Chondrocyte (in vitro differentiated cells): ENCODE measurements around the gene KRT85. TPM values are rescaled to one million over a fixed set of nuclear protein-coding genes. Genes with fewer than 3 reads are reported as not detected.

ENCODE experiments used
- DNase-seq: peaks from one replicate; pipeline ENCODE4 v3.0.0; 2021; ENCODE audit warnings: mixed read lengths, low spot score
- H3K27ac Mint-ChIP-seq: one replicate; pipeline ENCODE4 v1.8.0; 2021; ENCODE audit warnings: mild to moderate bottlenecking, moderate library complexity, mixed read lengths; ENCODE audit not compliant: unreplicated experiment
- H3K27me3 Mint-ChIP-seq: 2 replicates; pipeline ENCODE4 v1.8.0; 2021; ENCODE audit warnings: low read depth, mixed read lengths
- H3K36me3 Mint-ChIP-seq: 2 replicates; pipeline ENCODE4 v1.8.0; 2021; ENCODE audit warnings: low read depth, mixed read lengths
- H3K4me1 Mint-ChIP-seq: 2 replicates; pipeline ENCODE4 v1.8.0; 2021; ENCODE audit warnings: low read depth, mild to moderate bottlenecking, mixed read lengths
- H3K4me3 Mint-ChIP-seq: one replicate; pipeline ENCODE4 v1.8.0; 2021; ENCODE audit warnings: mild to moderate bottlenecking, moderate library complexity, mixed read lengths; ENCODE audit not compliant: unreplicated experiment
- H3K9me3 Mint-ChIP-seq: 2 replicates; pipeline ENCODE4 v1.8.0; 2021; ENCODE audit warnings: low read depth, mixed read lengths
- long read RNA-seq: library from polyadenylated mRNA; stranded (forward); transcript quantifications from one replicate; pipeline ENCODE4 v2.0.0, GENCODE V29; 2021
- total RNA-seq: library from RNA; stranded (reverse); gene quantifications from 3 replicates; pipeline ENCODE4 v1.2.1, GENCODE V29; 2021
- TF ChIP-seq, protein P1 (sequence below): fragments of 200-600 bp; sonication (generic); IDR thresholded peaks from 2 replicates; pipeline ENCODE4 v1.5.0; 2021; ENCODE audit warnings: antibody characterized with exemption, mild to moderate bottlenecking, moderate library complexity

The KRT85 gene
- total RNA-seq, result not detected in 3 replicates
- long read RNA-seq, result 0 reads

DNA sequence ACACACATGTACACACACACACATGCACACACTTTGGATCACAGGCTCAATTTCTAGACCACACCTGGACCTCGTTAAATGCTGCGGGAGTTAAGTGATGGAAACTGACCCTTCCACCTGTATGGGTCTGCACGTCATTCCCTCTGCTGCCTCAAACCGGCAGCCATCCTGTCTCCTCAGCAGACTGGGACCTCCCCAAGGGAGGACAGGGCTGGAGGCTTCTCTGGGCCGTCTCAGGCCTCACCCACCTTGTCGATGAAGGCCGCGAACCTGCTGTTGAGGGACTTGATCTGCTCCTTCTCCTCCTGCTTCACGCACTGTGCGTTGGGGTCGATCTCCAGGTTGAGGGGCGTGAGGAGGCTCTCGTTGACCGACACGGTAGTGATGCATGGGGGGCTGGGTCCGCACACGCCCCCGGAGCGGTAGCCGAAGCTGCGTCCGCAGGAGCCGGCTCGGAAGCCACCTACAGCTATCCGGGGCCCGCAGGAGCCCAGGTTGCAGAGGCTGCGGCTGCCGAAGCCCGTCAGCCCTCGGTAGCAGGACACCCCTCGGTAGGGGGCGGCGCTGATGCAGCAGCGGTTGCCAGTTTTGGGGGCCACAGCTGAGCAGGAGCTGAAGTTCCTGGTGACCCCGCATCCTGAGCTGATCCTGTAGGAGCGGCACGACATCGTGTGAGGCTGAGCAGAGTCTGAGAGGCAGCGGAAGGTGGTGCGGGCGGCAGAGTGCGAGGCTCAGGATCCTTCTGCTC, at the start of gene KRT85:
TSS of gene KRT85 (minus strand) at position 744 of the 748 bp plus-strand sequence. CDS start at position 668, 76 bp downstream.
- H3K27ac Mint-ChIP-seq, result no peak within 1 kb of the TSS
- no peak for DNase-seq

GRCh38 chr12:52416795-52417194, 49.5 kb upstream of the KRT85 start:
- H3K4me1 Mint-ChIP-seq, result peaks cover 12% of the 10 kb centered on the region
- DNase-seq, result no peak
- H3K4me3 Mint-ChIP-seq, result no peak overlapping the region
- H3K27ac Mint-ChIP-seq, result no peak overlapping the region
- H3K27me3 Mint-ChIP-seq, result peaks cover 20% of the 10 kb centered on the region
- H3K9me3 Mint-ChIP-seq, result no peaks in the 10 kb centered on the region
- TF ChIP-seq, protein P1, sequence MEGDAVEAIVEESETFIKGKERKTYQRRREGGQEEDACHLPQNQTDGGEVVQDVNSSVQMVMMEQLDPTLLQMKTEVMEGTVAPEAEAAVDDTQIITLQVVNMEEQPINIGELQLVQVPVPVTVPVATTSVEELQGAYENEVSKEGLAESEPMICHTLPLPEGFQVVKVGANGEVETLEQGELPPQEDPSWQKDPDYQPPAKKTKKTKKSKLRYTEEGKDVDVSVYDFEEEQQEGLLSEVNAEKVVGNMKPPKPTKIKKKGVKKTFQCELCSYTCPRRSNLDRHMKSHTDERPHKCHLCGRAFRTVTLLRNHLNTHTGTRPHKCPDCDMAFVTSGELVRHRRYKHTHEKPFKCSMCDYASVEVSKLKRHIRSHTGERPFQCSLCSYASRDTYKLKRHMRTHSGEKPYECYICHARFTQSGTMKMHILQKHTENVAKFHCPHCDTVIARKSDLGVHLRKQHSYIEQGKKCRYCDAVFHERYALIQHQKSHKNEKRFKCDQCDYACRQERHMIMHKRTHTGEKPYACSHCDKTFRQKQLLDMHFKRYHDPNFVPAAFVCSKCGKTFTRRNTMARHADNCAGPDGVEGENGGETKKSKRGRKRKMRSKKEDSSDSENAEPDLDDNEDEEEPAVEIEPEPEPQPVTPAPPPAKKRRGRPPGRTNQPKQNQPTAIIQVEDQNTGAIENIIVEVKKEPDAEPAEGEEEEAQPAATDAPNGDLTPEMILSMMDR, result no peak
- no peaks in the 10 kb centered on the region for H3K36me3 Mint-ChIP-seq

More for the DNA sequence above, at the start of gene KRT85:
- Mint-ChIP-seq H3K4me1 (peaks cover 15% of the 10 kb centered on the region), H3K27me3 (peaks cover 30% of the 10 kb centered on the region), H3K36me3 (no peaks in the 10 kb centered on the region), H3K4me3 (no peak within 1 kb of the TSS), H3K9me3 (no peaks in the 10 kb centered on the region)
- TF ChIP-seq, protein P1, result no peak

DNA sequence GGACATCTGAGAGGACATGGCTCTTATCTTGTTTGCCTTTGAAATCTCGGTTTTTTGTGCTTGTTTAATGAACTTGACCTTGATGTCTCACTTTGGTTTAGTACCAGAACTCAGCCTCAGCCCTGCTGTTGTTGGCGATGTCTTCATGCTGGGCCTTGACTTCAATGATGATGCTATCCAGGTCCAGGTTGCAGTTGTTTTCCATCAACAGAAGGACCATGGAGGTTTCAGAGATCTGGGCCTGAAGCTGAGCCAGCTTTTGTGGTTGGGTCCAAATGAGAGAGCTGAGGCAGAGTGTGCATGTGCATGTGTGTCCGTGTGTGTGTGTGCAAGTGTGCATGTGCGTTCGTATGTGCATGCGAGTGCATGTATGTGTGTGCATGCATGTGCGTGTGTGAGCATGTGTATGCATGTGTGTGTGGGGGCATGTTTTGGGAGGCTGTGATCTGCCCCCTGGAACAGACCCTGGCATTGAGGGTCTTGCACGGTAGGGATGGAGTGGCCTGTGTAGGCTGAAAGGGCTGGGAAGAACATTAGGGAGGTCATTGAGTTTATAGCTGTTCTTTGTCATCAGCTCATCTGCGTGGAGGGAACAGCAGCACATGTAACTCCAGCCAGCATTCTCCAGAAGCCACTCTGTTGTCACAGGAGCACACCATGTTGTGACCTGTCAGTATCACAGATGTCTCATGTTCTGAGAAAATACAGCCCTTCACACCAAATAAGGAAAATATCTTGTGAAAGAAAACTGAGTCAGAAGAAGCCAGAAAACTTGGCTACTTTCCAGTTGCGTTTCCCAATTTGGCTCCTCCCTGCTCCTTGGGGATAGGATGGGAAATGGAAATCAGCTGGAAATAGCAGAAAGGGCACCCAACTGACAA, 48.8 kb upstream of the KRT85 start:
- no peaks in the 10 kb centered on the region for H3K36me3 Mint-ChIP-seq
- no peak overlapping the region for H3K27ac Mint-ChIP-seq
- no peaks in the 10 kb centered on the region for H3K9me3 Mint-ChIP-seq
- TF ChIP-seq, protein P1, result no peak
- DNase-seq, result no peak
- peaks cover 12% of the 10 kb centered on the region for H3K4me1 Mint-ChIP-seq
- no peak overlapping the region for H3K4me3 Mint-ChIP-seq
- H3K27me3 Mint-ChIP-seq, result peaks cover 14% of the 10 kb centered on the region

- no peak overlapping the region for H3K27ac Mint-ChIP-seq
- no peaks in the 10 kb centered on the region for H3K36me3 Mint-ChIP-seq
Observed at GRCh38 chr12:52414936-52415335, 47.7 kb upstream of the KRT85 start.

More at GRCh38 chr12:52414936-52415335, 47.7 kb upstream of the KRT85 start:
- TF ChIP-seq, protein P1, result no peak
- no peak for DNase-seq
- no peak overlapping the region for H3K4me3 Mint-ChIP-seq
- H3K9me3 Mint-ChIP-seq, result no peaks in the 10 kb centered on the region
- peaks cover 12% of the 10 kb centered on the region for H3K4me1 Mint-ChIP-seq
- H3K27me3 Mint-ChIP-seq, result peaks cover 6% of the 10 kb centered on the region
